K562 treated with DMSO at 1 percent for 24 hours (cell line): ENCODE data around the gene GNAT3. TPM values are rescaled to one million over a fixed set of nuclear protein-coding genes. Genes with fewer than 3 reads are reported as not detected.

Experiments
- total RNA-seq: library from RNA; unstranded; fragments of 300-600 nt; gene quantifications from 2 replicates; pipeline ENCODE4 v1.2.3, GENCODE V29; 2022; ENCODE audit warnings: low read depth; ENCODE audit not compliant: insufficient read depth

The GNAT3 gene
- total RNA-seq = not detected in 2 replicates

DNA sequence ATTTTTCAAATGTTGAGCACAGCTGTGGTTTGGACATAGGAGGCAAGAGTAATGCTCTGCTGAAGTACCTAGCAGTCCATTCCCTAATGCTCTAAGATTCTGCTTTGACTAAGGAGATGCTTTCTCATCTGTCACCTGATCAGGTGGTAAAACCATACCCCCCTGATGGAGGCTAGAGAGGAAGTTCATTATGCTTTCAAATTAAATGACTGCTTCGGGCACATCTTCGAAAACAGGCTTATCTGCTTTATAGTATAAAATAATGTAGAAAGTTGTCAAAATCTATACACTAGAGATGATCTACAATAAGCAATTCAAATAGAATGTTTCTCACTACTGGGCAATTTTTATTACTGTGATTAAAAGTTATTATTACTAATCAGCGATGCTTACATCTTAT, at the start of gene GNAT3:
Gene GNAT3, minus strand, starts transcription at position 101 of the 400 bp plus-strand sequence. CDS start 138 bp downstream, outside the sequence.

Other genes with a start within 250 kb of the GNAT3 start
- not detected in 2 replicates for gene CD36, start 126.6 kb upstream of the GNAT3 start, total RNA-seq